Choroid plexus epithelial cell (primary cell): ENCODE measurements around the gene USP34.

Experiments
- DNase-seq: peaks from one replicate; pipeline ENCODE4 v3.0.0-alpha.2; 2010; ENCODE audit warnings: low read depth
- H3K4me3 ChIP-seq: 2 replicates; pipeline ENCODE4 v1.5.1; 2011; ENCODE audit warnings: low read depth, mild to moderate bottlenecking, control low read depth, low read length, moderate library complexity
- CTCF ChIP-seq: conservative IDR thresholded peaks from 2 replicates; pipeline ENCODE4 v1.5.1; 2011; ENCODE audit warnings: low read depth, mild to moderate bottlenecking, control low read depth, inconsistent platforms, low read length, moderate library complexity

USP34 gene

GRCh38 chr2:61368687-61369665 is 101.9 kb downstream of the USP34 start:
- no peak for TF ChIP-seq CTCF
- peak; percentile 48 for DNase-seq
- no peak overlapping the region for H3K4me3 ChIP-seq

GRCh38 chr2:61367177-61367576 is 103.7 kb downstream of the USP34 start:
- no peak overlapping the region for H3K4me3 ChIP-seq
- TF ChIP-seq CTCF: no peak
- DNase-seq: no peak

GRCh38 chr2:61363580-61363979 is 107.3 kb downstream of the USP34 start:
- H3K4me3 ChIP-seq: no peak overlapping the region
- no peak for TF ChIP-seq CTCF
- no peak for DNase-seq

GRCh38 chr2:61362873-61363272 is 108.0 kb downstream of the USP34 start:
- DNase-seq: no peak
- no peak for TF ChIP-seq CTCF
- no peak overlapping the region for H3K4me3 ChIP-seq

GRCh38 chr2:61361068-61361467 is 109.8 kb downstream of the USP34 start:
- TF ChIP-seq CTCF: no peak
- no peak overlapping the region for H3K4me3 ChIP-seq
- DNase-seq: no peak

GRCh38 chr2:61359058-61359457 is 111.8 kb downstream of the USP34 start:
- TF ChIP-seq CTCF: no peak
- no peak overlapping the region for H3K4me3 ChIP-seq
- no peak for DNase-seq

- H3K4me3 ChIP-seq: no peak overlapping the region
Measured at GRCh38 chr2:61357681-61358080, 113.2 kb downstream of the USP34 start.

More at GRCh38 chr2:61357681-61358080, 113.2 kb downstream of the USP34 start:
- no peak for TF ChIP-seq CTCF
- DNase-seq: peak; percentile 37
